Body of pancreas (tissue), 4 donors: Measurements from ENCODE around the gene UBALD2.
A peak's percentile ranks its signal among the peaks of the same experiment; 100 is the strongest.

Experiments used
- CTCF ChIP-seq, 7 experiments: fragments of 450-650 bp in 4 of 7; fragments of 200-600 bp in 3 of 7; sonication (generic) in 3 of 7; IDR thresholded peaks; one replicate each; pipeline ENCODE4 v1.5.1; 2016 to 2019; ENCODE audit warnings: antibody characterized with exemption in 7 of 7
- POLR2A ChIP-seq, 3 donors: fragments of 450-650 bp; IDR thresholded peaks; one replicate each; pipeline ENCODE4 v1.6.1; 2016; ENCODE audit warnings: antibody characterized with exemption in 3 of 3, mild to moderate bottlenecking in 2 of 3

- TF ChIP-seq CTCF (IDR thresholded peaks at IDR 0.05) (no peak), POLR2A (IDR thresholded peaks at IDR 0.05) (peak; percentile 27 to 58 (median 51))
Observed at GRCh38 chr17:76240461-76241203, 24.5 kb upstream of the UBALD2 start, which contains the start of gene RNF157.
